ENCODE measurements around the gene ATF5. TPM values are rescaled to one million over a fixed set of nuclear protein-coding genes. Genes with fewer than 3 reads are reported as not detected.
A peak's percentile ranks its signal among the peaks of the same experiment; 100 is the strongest.
"Not testable (repeated sequence)": the region's sequence is repeated elsewhere in the genome, so short reads cannot be mapped to it uniquely, and the experiment has no call there.

The ATF5 gene
- total and polyA plus RNA-seq, 2 experiments from 2014 or later = 4.8 to 6.8 TPM

DNA sequence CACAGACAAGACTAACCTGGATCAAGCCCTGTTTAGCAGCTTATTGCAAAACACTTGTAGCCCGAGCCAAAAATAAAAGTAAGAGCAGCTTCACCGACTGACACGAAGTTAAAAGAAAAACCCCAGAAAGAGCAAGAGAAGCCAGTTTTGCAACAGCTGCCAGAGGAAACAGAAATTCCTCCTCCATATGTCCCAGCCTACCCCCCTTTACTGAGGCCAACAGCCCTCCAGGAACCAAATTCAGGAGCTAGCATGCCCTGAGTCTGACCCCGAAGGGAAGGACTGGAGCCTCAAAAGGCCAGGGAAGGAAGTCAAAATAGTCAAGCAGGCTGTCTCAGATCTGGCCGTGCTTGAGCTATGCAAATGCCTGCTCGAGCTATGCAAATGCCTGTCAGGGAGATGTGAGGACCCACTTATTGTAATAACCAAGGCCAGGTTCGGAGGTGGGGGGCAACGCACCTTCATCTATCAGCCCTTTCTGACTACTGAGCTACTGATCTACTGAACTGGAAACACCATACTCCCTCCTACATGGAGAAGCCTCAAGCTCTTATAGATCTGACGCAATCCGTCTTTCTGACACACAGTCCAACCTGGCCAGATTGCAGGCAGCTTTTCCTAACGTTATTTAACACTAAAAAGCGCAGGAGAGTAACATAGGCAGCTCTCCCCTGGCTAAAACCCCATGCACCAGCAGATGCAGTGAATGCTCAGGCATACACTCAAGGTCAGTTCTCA, 25.3 kb downstream of the ATF5 start:
- peak; percentile 38 to 80 for DNase-seq (ENCODE audit: low read depth in 1 of 2, low spot score in 1 of 2)
- no peaks in the 10 kb centered on the region for H3K36me3 ChIP-seq
- peak overlapping the region; percentile 61 for H3K27ac ChIP-seq
- peaks cover 11% of the 10 kb centered on the region for H3K4me1 ChIP-seq (ENCODE audit: low read depth)
- no peaks in the 10 kb centered on the region for H3K27me3 ChIP-seq
- H3K9me3 ChIP-seq (ENCODE audit: low read depth) = no peaks in the 10 kb centered on the region
- TF ChIP-seq, protein P1, sequence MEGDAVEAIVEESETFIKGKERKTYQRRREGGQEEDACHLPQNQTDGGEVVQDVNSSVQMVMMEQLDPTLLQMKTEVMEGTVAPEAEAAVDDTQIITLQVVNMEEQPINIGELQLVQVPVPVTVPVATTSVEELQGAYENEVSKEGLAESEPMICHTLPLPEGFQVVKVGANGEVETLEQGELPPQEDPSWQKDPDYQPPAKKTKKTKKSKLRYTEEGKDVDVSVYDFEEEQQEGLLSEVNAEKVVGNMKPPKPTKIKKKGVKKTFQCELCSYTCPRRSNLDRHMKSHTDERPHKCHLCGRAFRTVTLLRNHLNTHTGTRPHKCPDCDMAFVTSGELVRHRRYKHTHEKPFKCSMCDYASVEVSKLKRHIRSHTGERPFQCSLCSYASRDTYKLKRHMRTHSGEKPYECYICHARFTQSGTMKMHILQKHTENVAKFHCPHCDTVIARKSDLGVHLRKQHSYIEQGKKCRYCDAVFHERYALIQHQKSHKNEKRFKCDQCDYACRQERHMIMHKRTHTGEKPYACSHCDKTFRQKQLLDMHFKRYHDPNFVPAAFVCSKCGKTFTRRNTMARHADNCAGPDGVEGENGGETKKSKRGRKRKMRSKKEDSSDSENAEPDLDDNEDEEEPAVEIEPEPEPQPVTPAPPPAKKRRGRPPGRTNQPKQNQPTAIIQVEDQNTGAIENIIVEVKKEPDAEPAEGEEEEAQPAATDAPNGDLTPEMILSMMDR (IDR thresholded peaks at IDR 0.05; ENCODE audit: low read depth, low read length) = no peak
- H3K4me3 ChIP-seq = no peak overlapping the region

DNA sequence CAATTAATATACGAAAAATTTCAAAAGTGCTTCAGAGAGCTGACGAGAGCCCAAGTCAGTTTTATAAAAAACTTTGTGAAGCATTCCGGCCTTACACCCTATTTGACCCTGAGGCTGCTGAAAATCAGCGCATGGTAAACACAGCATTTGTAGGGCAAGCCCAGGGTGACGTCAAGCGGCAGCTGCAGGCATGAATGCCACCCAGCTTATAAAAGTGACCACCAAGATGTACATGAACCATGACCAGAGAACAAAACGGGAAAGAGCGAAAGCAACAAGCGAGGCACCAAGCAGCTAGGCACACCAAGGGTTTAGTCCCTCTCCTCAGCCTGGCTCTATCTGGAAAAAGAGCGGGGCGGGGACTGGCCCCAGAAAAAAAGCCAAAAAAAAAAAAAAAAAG, 25.9 kb downstream of the ATF5 start:
- Histone ChIP-seq H3K27ac (no peak overlapping the region), H3K27me3 (no peaks in the 10 kb centered on the region), H3K36me3 (no peaks in the 10 kb centered on the region), H3K4me3 (no peak overlapping the region), H3K9me3 (ENCODE audit: low read depth) (no peaks in the 10 kb centered on the region), H3K4me1 (ENCODE audit: low read depth) (peaks cover 11% of the 10 kb centered on the region)
- TF ChIP-seq, protein P1 (IDR thresholded peaks at IDR 0.05; ENCODE audit: low read depth, low read length) = no peak
- no peak for DNase-seq (ENCODE audit: low read depth in 1 of 2, low spot score in 1 of 2)

DNA sequence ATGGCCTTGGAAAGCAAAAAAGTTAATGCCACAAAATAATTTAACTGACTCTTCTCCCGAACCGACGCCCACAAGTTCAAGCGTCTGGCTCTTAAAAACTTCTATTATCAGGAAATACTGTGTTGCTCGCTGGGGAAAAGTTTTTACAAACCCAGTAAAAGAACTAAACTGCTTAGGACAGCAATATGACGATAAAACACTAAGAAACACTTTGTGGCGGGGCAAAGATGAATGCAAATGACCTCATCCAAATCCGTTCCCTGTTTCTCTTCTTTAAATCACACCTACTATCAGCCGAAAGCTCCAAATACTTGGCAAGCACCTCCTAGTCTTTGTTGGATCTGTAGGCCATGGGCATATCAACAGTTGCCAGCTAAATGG, 27.1 kb downstream of the ATF5 start:
- Histone ChIP-seq H3K9me3 (ENCODE audit: low read depth) (no peaks in the 10 kb centered on the region), H3K4me1 (ENCODE audit: low read depth) (peaks cover 11% of the 10 kb centered on the region), H3K4me3 (no peak overlapping the region), H3K27me3 (no peaks in the 10 kb centered on the region), H3K36me3 (no peaks in the 10 kb centered on the region), H3K27ac (no peak overlapping the region)
- TF ChIP-seq, protein P1 (IDR thresholded peaks at IDR 0.05; ENCODE audit: low read depth, low read length) = no peak
- no peak for DNase-seq (ENCODE audit: low read depth in 1 of 2, low spot score in 1 of 2)

DNA sequence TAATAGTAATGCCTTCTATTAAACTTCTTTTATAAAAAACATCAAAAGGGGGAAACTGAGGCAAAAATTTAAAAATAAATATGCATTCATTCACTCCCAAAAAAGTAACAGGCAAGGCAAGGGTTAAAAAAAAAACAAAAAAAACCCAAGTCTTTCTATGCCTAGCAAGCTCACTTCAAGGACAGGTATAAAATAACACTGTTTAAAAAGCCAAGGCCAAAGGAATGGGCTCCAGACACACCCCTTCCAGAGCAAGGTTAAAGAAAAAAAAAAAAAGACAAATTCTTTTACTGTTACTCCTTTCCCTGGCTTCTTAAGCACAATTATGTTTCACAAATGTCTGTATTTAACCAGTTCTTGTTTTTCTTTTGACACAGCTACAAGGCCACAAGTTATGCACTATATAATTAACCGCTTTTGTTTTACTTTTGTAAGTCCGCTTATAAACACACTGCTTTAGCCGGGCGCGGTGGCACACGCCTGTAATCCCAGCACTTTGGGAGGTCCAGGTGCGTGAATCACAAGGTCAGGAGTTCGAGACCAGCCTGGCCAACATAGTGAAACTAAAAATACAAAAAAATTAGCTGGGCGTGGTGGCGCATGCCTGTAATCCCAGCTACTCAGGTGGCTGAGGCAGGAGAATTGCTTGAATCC, 28.4 kb downstream of the ATF5 start:
- Histone ChIP-seq H3K27ac (no peak overlapping the region), H3K36me3 (no peaks in the 10 kb centered on the region), H3K27me3 (no peaks in the 10 kb centered on the region), H3K9me3 (ENCODE audit: low read depth) (no peaks in the 10 kb centered on the region), H3K4me3 (no peak overlapping the region), H3K4me1 (ENCODE audit: low read depth) (peaks cover 11% of the 10 kb centered on the region)
- no peak for DNase-seq (ENCODE audit: low read depth in 1 of 2, low spot score in 1 of 2)
- TF ChIP-seq, protein P1 (IDR thresholded peaks at IDR 0.05; ENCODE audit: low read depth, low read length) = no peak

DNA sequence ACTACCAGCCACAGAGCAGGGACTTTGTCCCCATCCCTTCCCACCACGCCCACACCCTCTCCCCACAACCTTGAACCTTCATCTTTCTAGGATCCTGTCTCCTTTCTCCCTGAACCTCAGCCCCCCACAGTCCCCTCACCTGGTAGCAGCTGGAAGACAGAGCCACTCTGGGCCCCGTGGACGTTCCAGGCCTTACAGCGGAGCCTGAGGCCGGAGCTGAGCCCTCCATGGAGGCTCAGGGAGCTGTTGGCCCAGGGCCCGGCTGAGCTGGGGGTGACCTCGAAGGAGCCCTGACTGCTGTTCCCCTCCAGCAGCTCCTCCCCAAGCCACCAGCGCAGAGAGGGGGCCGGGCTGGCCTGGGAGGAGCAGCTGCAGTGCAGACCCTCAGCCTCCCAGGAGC, 29.1 kb downstream of the ATF5 start:
- H3K9me3 ChIP-seq (ENCODE audit: low read depth); H3K27ac ChIP-seq; DNase-seq (ENCODE audit: low read depth in 1 of 2, low spot score in 1 of 2); H3K36me3 ChIP-seq; H3K27me3 ChIP-seq; H3K4me3 ChIP-seq: not testable (repeated sequence)
- H3K4me1 ChIP-seq (ENCODE audit: low read depth) = peaks cover 11% of the 10 kb centered on the region

DNA sequence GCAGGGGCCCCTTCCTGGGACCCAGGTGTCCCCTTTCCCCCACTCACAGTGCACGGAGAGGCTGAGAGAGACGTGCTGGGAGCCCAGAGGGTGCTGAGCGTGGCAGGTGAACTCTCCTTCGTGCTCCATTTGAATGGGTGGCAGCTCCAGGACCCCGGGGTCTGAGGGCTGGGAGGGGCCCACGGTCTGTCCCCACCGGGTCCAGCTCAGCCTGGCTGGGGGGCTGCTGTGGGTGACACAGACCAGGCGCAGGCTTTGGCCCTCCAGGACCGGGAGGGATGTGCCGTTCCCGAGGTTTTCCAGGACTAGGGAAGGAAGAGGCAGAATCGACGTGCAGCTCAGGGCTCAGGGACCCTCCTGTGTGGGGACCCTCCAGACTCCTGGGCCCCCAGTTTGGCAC, 29.6 kb downstream of the ATF5 start:
- not testable (repeated sequence) for H3K36me3 ChIP-seq; DNase-seq (ENCODE audit: low read depth in 1 of 2, low spot score in 1 of 2)

DNA sequence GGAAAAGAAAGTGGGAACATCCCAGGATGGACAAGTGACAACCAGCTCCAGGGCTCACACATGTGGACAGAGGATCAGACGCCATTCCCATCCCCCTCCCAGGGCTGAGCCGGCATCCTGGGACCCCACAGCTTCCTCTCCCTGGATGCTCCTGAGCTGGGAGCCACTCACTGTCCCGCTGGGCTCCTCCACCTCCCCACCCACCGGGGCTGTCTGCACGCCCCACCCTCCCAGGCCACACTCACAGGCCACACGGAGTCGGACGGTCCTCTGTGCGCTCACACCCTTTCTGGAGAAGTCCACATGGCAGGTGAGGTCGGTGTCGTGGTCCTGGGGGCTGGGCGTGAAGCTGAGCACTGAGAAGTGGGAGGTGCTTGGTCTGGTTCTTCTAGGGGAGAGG, 30.9 kb downstream of the ATF5 start:
- H3K4me1 ChIP-seq (ENCODE audit: low read depth); H3K27me3 ChIP-seq; H3K27ac ChIP-seq; DNase-seq (ENCODE audit: low read depth in 1 of 2, low spot score in 1 of 2); H3K9me3 ChIP-seq (ENCODE audit: low read depth); H3K4me3 ChIP-seq; H3K36me3 ChIP-seq: not testable (repeated sequence)

More for the DNA sequence above, 29.6 kb downstream of the ATF5 start:
- H3K4me3 ChIP-seq; H3K27me3 ChIP-seq; H3K9me3 ChIP-seq (ENCODE audit: low read depth); H3K27ac ChIP-seq: not testable (repeated sequence)
- peaks cover 10% of the 10 kb centered on the region for H3K4me1 ChIP-seq (ENCODE audit: low read depth)

DNA sequence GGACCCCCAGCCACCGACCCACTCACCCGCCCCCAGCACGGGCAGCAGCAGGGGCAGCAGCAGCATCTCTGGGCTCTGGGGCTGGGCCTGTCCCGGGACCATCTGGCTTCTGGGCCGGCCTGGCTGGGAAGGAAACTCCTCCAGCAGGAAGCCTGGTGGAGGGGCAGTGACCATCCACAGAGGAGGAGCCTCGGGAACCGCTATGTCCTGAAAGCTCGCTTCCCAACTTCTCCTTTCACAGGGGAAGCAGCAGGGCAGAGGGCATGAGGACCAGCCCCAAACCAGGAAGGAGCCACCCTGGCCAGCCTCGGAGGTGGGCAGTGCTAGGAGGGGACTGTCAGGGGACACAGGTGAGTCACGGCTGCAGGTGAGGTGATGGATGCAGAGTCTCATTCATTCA, 32.0 kb downstream of the ATF5 start, which contains the start of gene SIGLEC11:
SIGLEC11 (minus strand) TSS at position 193 of the 400 bp plus-strand sequence; CDS start at position 102, 91 bp downstream.
- not testable (repeated sequence) for H3K9me3 ChIP-seq (ENCODE audit: low read depth); DNase-seq (ENCODE audit: low read depth in 1 of 2, low spot score in 1 of 2); H3K27me3 ChIP-seq; H3K27ac ChIP-seq; H3K4me3 ChIP-seq; H3K36me3 ChIP-seq; H3K4me1 ChIP-seq (ENCODE audit: low read depth)

Measured in cardiac muscle cell (in vitro differentiated cells and primary cell).